SK-N-SH (cell line): ENCODE measurements around the gene NRCAM. TPM values are rescaled to one million over a fixed set of nuclear protein-coding genes. Genes with fewer than 3 reads are reported as not detected.

Experiments used
- CTCF ChIA-PET: fragments of 300-600, 350-600 bp; formaldehyde crosslinking; extraction: SDS; loops from one replicate; lab custom pipeline; 2021; lab: Yijun Ruan, JAX
- POLR2A ChIA-PET: fragments of 350-600 bp; sonication (Branson Sonifier 250); formaldehyde crosslinking; extraction: SDS; loops from one replicate; lab custom pipeline; 2020; ENCODE audit warnings: antibody characterized with exemption, inconsistent platforms; lab: Yijun Ruan, JAX
- DNase-seq: peaks from one replicate; pipeline ENCODE4 v3.0.0; 2012
- H2AFZ ChIP-seq: fragments of 200-600 bp; sonication (generic); 2 replicates; pipeline ENCODE4 v1.8.1; 2016; ENCODE audit warnings: antibody characterized with exemption, mild to moderate bottlenecking, low read depth
- H3F3A ChIP-seq: fragments of 200-600 bp; sonication (generic); replicated peaks from 2 replicates; pipeline ENCODE3; 2016; ENCODE audit warnings: antibody characterized with exemption, mild to moderate bottlenecking; ENCODE audit not compliant: insufficient read depth
- H3K27ac ChIP-seq, 2 experiments: fragments of 200-500 bp in 1 of 2; fragments of 200-600 bp in 1 of 2; sonication (Bioruptor generic) in 1 of 2; sonication (generic), shearing (Covaris generic) in 1 of 2; 2 replicates each; pipeline versions ENCODE4 v1.5.1 to v1.6.1; 2014 to 2016; ENCODE audit warnings: low read depth in 2 of 2, inconsistent platforms in 1 of 2, low read length in 1 of 2, mild to moderate bottlenecking in 1 of 2, mixed read lengths in 1 of 2
- H3K27me3 ChIP-seq: fragments of 200-600 bp; sonication (generic), shearing (Covaris generic); 2 replicates; pipeline ENCODE4 v1.6.1; 2016; ENCODE audit warnings: mixed run types; ENCODE audit not compliant: insufficient read depth
- H3K36me3 ChIP-seq, 2 experiments: fragments of 200-500 bp in 1 of 2; fragments of 200-600 bp in 1 of 2; sonication (Bioruptor generic) in 1 of 2; sonication (generic) in 1 of 2; replicated peaks in 1 of 2; 2 replicates each; pipeline versions ENCODE3 to v1.5.1; 2014 to 2016; ENCODE audit warnings: low read length in 1 of 2, mild to moderate bottlenecking in 1 of 2; ENCODE audit not compliant: insufficient read depth in 2 of 2, control insufficient read depth in 1 of 2
- H3K4me1 ChIP-seq, 2 experiments: fragments of 200-500 bp in 1 of 2; fragments of 200-600 bp in 1 of 2; sonication (Bioruptor generic) in 1 of 2; sonication (generic), shearing (Covaris generic) in 1 of 2; 2 replicates each; pipeline versions ENCODE4 v1.5.1 to v1.6.1; 2014 to 2016; ENCODE audit warnings: low read depth in 1 of 2, low read length in 1 of 2, mixed run types in 1 of 2; ENCODE audit not compliant: insufficient read depth in 2 of 2, control insufficient read depth in 1 of 2
- H3K4me2 ChIP-seq: fragments of 200-600 bp; sonication (generic), shearing (Covaris generic); 2 replicates; pipeline ENCODE4 v1.6.1; 2017; ENCODE audit warnings: mixed run types
- H3K4me3 ChIP-seq, 2 experiments: fragments of 200-500 bp in 1 of 2; fragments of 200-600 bp in 1 of 2; sonication (Bioruptor generic) in 1 of 2; sonication (generic), shearing (Covaris generic) in 1 of 2; 2 replicates each; pipeline versions ENCODE4 v1.5.1 to v1.8.1; 2014 to 2016; ENCODE audit warnings: low read depth in 2 of 2, inconsistent platforms in 1 of 2, low read length in 1 of 2, mild to moderate bottlenecking in 1 of 2, mixed read lengths in 1 of 2, moderate library complexity in 1 of 2
- H3K79me2 ChIP-seq: fragments of 200-600 bp; sonication (generic); 2 replicates; pipeline ENCODE4 v1.8.1; 2017; ENCODE audit warnings: mild to moderate bottlenecking; ENCODE audit not compliant: insufficient read depth
- H3K9ac ChIP-seq: fragments of 200-600 bp; sonication (generic); 2 replicates; pipeline ENCODE4 v1.6.1; 2017; ENCODE audit warnings: mixed run types
- H3K9me2 ChIP-seq: fragments of 200-600 bp; sonication (generic); 2 replicates; pipeline ENCODE4 v1.6.1; 2017; ENCODE audit warnings: mixed run types
- H3K9me3 ChIP-seq: fragments of 200-600 bp; sonication (generic); 2 replicates; pipeline ENCODE4 v1.6.1; 2017; ENCODE audit warnings: mixed run types, mild to moderate bottlenecking, moderate library complexity
- H4K20me1 ChIP-seq: fragments of 200-600 bp; sonication (generic); 2 replicates; pipeline ENCODE4 v1.6.1; 2017; ENCODE audit warnings: mild to moderate bottlenecking, mixed run types; ENCODE audit not compliant: insufficient read depth
- EZH2phosphoT487 ChIP-seq: fragments of 200-600 bp; sonication (generic); IDR thresholded peaks from 2 replicates; pipeline ENCODE4 v1.6.1; 2017; ENCODE audit warnings: low read depth, mixed run types, mild to moderate bottlenecking, antibody characterized with exemption, moderate library complexity, borderline replicate concordance
- GABPA ChIP-seq: IDR thresholded peaks from 2 replicates; pipeline ENCODE4 v1.4.0; 2012; ENCODE audit warnings: low read depth, mild to moderate bottlenecking
- MAX ChIP-seq: IDR thresholded peaks from 2 replicates; pipeline ENCODE4 v1.4.0; 2012; ENCODE audit warnings: low read depth
- MEF2A ChIP-seq: IDR thresholded peaks from 2 replicates; pipeline ENCODE4 v1.4.0; 2012; ENCODE audit warnings: low read depth, borderline replicate concordance
- MXI1 ChIP-seq: IDR thresholded peaks from 2 replicates; pipeline ENCODE4 v1.6.1; 2012; ENCODE audit warnings: mild to moderate bottlenecking, low read depth, low read length, improper control_type of control experiment
- NFIC ChIP-seq: IDR thresholded peaks from 2 replicates; pipeline ENCODE4 v1.4.0; 2012; ENCODE audit warnings: borderline replicate concordance
- NRF1 ChIP-seq: IDR thresholded peaks from 2 replicates; pipeline ENCODE4 v1.6.1; 2012; ENCODE audit warnings: low read depth, mild to moderate bottlenecking, low read length
- POLR2AphosphoS5 ChIP-seq: IDR thresholded peaks from 2 replicates; pipeline ENCODE4 v1.6.1; 2012; ENCODE audit warnings: low read depth, low read length
- SMC3 ChIP-seq: IDR thresholded peaks from 2 replicates; pipeline ENCODE4 v1.6.1; 2012; ENCODE audit warnings: low read depth, low read length, improper control_type of control experiment
- TAF1 ChIP-seq: IDR thresholded peaks from 2 replicates; pipeline ENCODE4 v1.6.1; 2012; ENCODE audit warnings: low read depth, mild to moderate bottlenecking, low read length, moderate library complexity, borderline replicate concordance
- TCF12 ChIP-seq: IDR thresholded peaks from 2 replicates; pipeline ENCODE4 v1.4.0; 2012
- TEAD4 ChIP-seq: IDR thresholded peaks from 2 replicates; pipeline ENCODE4 v1.4.0; 2012; ENCODE audit warnings: mild to moderate bottlenecking, borderline replicate concordance; ENCODE audit not compliant: insufficient read depth
- USF1 ChIP-seq: IDR thresholded peaks from 2 replicates; pipeline ENCODE4 v1.4.0; 2012; ENCODE audit warnings: low read depth, borderline replicate concordance
- YY1 ChIP-seq: IDR thresholded peaks from 2 replicates; pipeline ENCODE4 v1.4.0; 2012; ENCODE audit warnings: low read depth, mild to moderate bottlenecking
- WGBS: methylation state at CpG from one replicate; pipeline ENCODE4 v1.1.6; 2017; ENCODE audit warnings: low lambda C conversion rate; 5-methylcytosine and 5-hydroxymethylcytosine counted together
- polyA plus RNA-seq, 3 experiments: library from polyadenylated mRNA; depleted of rRNA; stranded (reverse); fragments of >200 nt; gene quantifications; 2 replicates each; pipeline ENCODE4 v1.2.3, GENCODE V29; 2012
- TF ChIP-seq, protein P1 (sequence below): IDR thresholded peaks from 2 replicates; pipeline ENCODE4 v1.4.0; 2012; ENCODE audit warnings: low read depth, borderline replicate concordance
- TF ChIP-seq, protein P2 (sequence below): fragments of 200-600 bp; sonication (generic); IDR thresholded peaks from 2 replicates; pipeline ENCODE4 v1.6.1; 2017; ENCODE audit warnings: antibody characterized with exemption, mild to moderate bottlenecking, moderate library complexity
- TF ChIP-seq, protein P3 (sequence below): fragments of 150-350 bp; IDR thresholded peaks from 2 replicates; pipeline ENCODE4 v1.6.1; 2017; ENCODE audit warnings: antibody characterized with exemption, low read length, low read depth, borderline replicate concordance

The NRCAM gene
- polyA plus RNA-seq, 1 of the 3 experiments (the other 2 are of a cell fraction), result 1.1 TPM

- TF ChIP-seq EZH2phosphoT487 (no peak), TEAD4 (no peak)
Observed at GRCh38 chr7:108286290-108286904, 169.8 kb downstream of the NRCAM start (continued).

GRCh38 chr7:108285778-108286177 is 170.5 kb downstream of the NRCAM start:
- no peak overlapping the region for H3K4me3 ChIP-seq
- no peak overlapping the region for H2AFZ ChIP-seq
- 48% methylated on average over 2 of the region's 2 CpGs for WGBS
- H3K27ac ChIP-seq, result no peak overlapping the region; a peak in 1 of 4 replicates
- H3K9ac ChIP-seq, result no peak overlapping the region
- H3K36me3 ChIP-seq, result peaks cover 0 to 3% of the 10 kb centered on the region in 2 experiments
- H3K27me3 ChIP-seq, result no peaks in the 10 kb centered on the region
- CTCF ChIA-PET, result interaction anchor here (0.6 to 0.9 kb wide), 2 partner anchors 14 to 167 kb away, joined by 3 read pairs; no protein-coding TSS in a partner anchor
- no peaks in the 10 kb centered on the region for H3F3A ChIP-seq
- H3K4me1 ChIP-seq, result peaks cover 0 to 41% of the 10 kb centered on the region in 2 experiments; a peak in 3 of 4 replicates
- no peaks in the 10 kb centered on the region for H4K20me1 ChIP-seq
- H3K4me2 ChIP-seq, result no peak overlapping the region
- H3K9me2 ChIP-seq, result no peaks in the 10 kb centered on the region
- TF ChIP-seq, protein P1, sequence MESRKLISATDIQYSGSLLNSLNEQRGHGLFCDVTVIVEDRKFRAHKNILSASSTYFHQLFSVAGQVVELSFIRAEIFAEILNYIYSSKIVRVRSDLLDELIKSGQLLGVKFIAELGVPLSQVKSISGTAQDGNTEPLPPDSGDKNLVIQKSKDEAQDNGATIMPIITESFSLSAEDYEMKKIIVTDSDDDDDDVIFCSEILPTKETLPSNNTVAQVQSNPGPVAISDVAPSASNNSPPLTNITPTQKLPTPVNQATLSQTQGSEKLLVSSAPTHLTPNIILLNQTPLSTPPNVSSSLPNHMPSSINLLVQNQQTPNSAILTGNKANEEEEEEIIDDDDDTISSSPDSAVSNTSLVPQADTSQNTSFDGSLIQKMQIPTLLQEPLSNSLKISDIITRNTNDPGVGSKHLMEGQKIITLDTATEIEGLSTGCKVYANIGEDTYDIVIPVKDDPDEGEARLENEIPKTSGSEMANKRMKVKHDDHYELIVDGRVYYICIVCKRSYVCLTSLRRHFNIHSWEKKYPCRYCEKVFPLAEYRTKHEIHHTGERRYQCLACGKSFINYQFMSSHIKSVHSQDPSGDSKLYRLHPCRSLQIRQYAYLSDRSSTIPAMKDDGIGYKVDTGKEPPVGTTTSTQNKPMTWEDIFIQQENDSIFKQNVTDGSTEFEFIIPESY, result no peak
- TF ChIP-seq NFIC (no peak), NRF1 (no peak), TCF12 (no peak), TAF1 (no peak), SMC3 (no peak), MEF2A (no peak), YY1 (no peak), USF1 (no peak), GABPA (no peak), MAX (no peak), MXI1 (no peak), TEAD4 (no peak), POLR2AphosphoS5 (no peak)
- TF ChIP-seq, protein P2, sequence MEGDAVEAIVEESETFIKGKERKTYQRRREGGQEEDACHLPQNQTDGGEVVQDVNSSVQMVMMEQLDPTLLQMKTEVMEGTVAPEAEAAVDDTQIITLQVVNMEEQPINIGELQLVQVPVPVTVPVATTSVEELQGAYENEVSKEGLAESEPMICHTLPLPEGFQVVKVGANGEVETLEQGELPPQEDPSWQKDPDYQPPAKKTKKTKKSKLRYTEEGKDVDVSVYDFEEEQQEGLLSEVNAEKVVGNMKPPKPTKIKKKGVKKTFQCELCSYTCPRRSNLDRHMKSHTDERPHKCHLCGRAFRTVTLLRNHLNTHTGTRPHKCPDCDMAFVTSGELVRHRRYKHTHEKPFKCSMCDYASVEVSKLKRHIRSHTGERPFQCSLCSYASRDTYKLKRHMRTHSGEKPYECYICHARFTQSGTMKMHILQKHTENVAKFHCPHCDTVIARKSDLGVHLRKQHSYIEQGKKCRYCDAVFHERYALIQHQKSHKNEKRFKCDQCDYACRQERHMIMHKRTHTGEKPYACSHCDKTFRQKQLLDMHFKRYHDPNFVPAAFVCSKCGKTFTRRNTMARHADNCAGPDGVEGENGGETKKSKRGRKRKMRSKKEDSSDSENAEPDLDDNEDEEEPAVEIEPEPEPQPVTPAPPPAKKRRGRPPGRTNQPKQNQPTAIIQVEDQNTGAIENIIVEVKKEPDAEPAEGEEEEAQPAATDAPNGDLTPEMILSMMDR, result no peak
- TF ChIP-seq, protein P3, sequence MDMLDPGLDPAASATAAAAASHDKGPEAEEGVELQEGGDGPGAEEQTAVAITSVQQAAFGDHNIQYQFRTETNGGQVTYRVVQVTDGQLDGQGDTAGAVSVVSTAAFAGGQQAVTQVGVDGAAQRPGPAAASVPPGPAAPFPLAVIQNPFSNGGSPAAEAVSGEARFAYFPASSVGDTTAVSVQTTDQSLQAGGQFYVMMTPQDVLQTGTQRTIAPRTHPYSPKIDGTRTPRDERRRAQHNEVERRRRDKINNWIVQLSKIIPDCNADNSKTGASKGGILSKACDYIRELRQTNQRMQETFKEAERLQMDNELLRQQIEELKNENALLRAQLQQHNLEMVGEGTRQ, result no peak
- no peak for DNase-seq
- H3K9me3 ChIP-seq, result no peaks in the 10 kb centered on the region
- H3K79me2 ChIP-seq, result no peaks in the 10 kb centered on the region
- POLR2A ChIA-PET, result no interaction called here
